Nephron (organoid): Measurements from ENCODE around the gene NOS1.

Source experiments
- H3K27ac Mint-ChIP-seq, 3 experiments: 2 replicates each; pipeline ENCODE4 v1.8.0; 2020; ENCODE audit warnings: mixed read lengths in 3 of 3, mild to moderate bottlenecking in 2 of 3, moderate library complexity in 1 of 3
- H3K27me3 Mint-ChIP-seq: 2 replicates; pipeline ENCODE4 v1.8.0; 2021; ENCODE audit warnings: low read depth, mild to moderate bottlenecking, moderate library complexity, mixed read lengths
- H3K36me3 Mint-ChIP-seq: 2 replicates; pipeline ENCODE4 v1.8.0; 2020; ENCODE audit warnings: low read depth, mixed read lengths
- H3K4me1 Mint-ChIP-seq: 2 replicates; pipeline ENCODE4 v1.8.0; 2020; ENCODE audit warnings: mixed read lengths
- H3K4me3 Mint-ChIP-seq, 3 experiments: 2 replicates each; pipeline ENCODE4 v1.8.0; 2020; ENCODE audit warnings: mild to moderate bottlenecking in 3 of 3, mixed read lengths in 3 of 3, moderate library complexity in 2 of 3
- H3K9me3 Mint-ChIP-seq: 2 replicates; pipeline ENCODE4 v1.8.0; 2020; ENCODE audit warnings: mixed read lengths
- CTCF ChIP-seq, 3 experiments: fragments of 200-600 bp; sonication (generic); IDR thresholded peaks; one replicate each; pipeline ENCODE4 v1.5.0; 2021; ENCODE audit warnings: antibody characterized with exemption in 3 of 3; ENCODE audit not compliant: unreplicated experiment in 3 of 3

Gene NOS1

GRCh38 chr12:117294189-117294603 is 67.2 kb downstream of the NOS1 start:
- no peak for TF ChIP-seq CTCF (IDR thresholded peaks at IDR 0.05; ENCODE audit: unreplicated experiment in 3 of 3)
- H3K27me3 Mint-ChIP-seq = peaks cover 70% of the 10 kb centered on the region
- H3K4me3 Mint-ChIP-seq = no peak overlapping the region
- peaks cover 8% of the 10 kb centered on the region for H3K4me1 Mint-ChIP-seq
- no peaks in the 10 kb centered on the region for H3K36me3 Mint-ChIP-seq
- H3K27ac Mint-ChIP-seq = no peak overlapping the region
- peaks cover 5% of the 10 kb centered on the region for H3K9me3 Mint-ChIP-seq

- peaks cover 8% of the 10 kb centered on the region for H3K4me1 Mint-ChIP-seq
- peaks cover 73% of the 10 kb centered on the region for H3K27me3 Mint-ChIP-seq
- no peak overlapping the region for H3K27ac Mint-ChIP-seq
- no peaks in the 10 kb centered on the region for H3K36me3 Mint-ChIP-seq
- TF ChIP-seq CTCF (IDR thresholded peaks at IDR 0.05; ENCODE audit: unreplicated experiment in 3 of 3) = no peak
- H3K4me3 Mint-ChIP-seq = no peak overlapping the region
- H3K9me3 Mint-ChIP-seq = peaks cover 8% of the 10 kb centered on the region
These were observed 67.9 kb downstream of the NOS1 start for GRCh38 chr12:117293510-117293909.

- H3K4me3 Mint-ChIP-seq = no peak overlapping the region
- no peaks in the 10 kb centered on the region for H3K36me3 Mint-ChIP-seq
- H3K27me3 Mint-ChIP-seq = peaks cover 73% of the 10 kb centered on the region
- H3K27ac Mint-ChIP-seq = no peak overlapping the region
- H3K9me3 Mint-ChIP-seq = peaks cover 8% of the 10 kb centered on the region
- no peak for TF ChIP-seq CTCF (IDR thresholded peaks at IDR 0.05; ENCODE audit: unreplicated experiment in 3 of 3)
- H3K4me1 Mint-ChIP-seq = peaks cover 8% of the 10 kb centered on the region
These were observed 68.7 kb downstream of the NOS1 start for GRCh38 chr12:117292688-117293087.

GRCh38 chr12:117284140-117284539 is 77.3 kb downstream of the NOS1 start:
- Mint-ChIP-seq H3K27me3 (peaks cover 49% of the 10 kb centered on the region), H3K36me3 (no peaks in the 10 kb centered on the region), H3K4me3 (no peak overlapping the region), H3K4me1 (peaks cover 4% of the 10 kb centered on the region), H3K9me3 (peaks cover 5% of the 10 kb centered on the region), H3K27ac (no peak overlapping the region)
- no peak for TF ChIP-seq CTCF (IDR thresholded peaks at IDR 0.05; ENCODE audit: unreplicated experiment in 3 of 3)

GRCh38 chr12:117282490-117282889 is 78.9 kb downstream of the NOS1 start:
- Mint-ChIP-seq H3K9me3 (peaks cover 2% of the 10 kb centered on the region), H3K4me3 (no peak overlapping the region), H3K27ac (no peak overlapping the region), H3K27me3 (peaks cover 44% of the 10 kb centered on the region), H3K36me3 (no peaks in the 10 kb centered on the region), H3K4me1 (peaks cover 4% of the 10 kb centered on the region)
- TF ChIP-seq CTCF (IDR thresholded peaks at IDR 0.05; ENCODE audit: unreplicated experiment in 3 of 3) = no peak

GRCh38 chr12:117280019-117280680 is 81.3 kb downstream of the NOS1 start:
- H3K36me3 Mint-ChIP-seq = no peaks in the 10 kb centered on the region
- H3K27me3 Mint-ChIP-seq = peaks cover 41% of the 10 kb centered on the region
- TF ChIP-seq CTCF (IDR thresholded peaks at IDR 0.05; ENCODE audit: unreplicated experiment in 3 of 3) = no peak
- no peak overlapping the region for H3K27ac Mint-ChIP-seq
- peaks cover 2% of the 10 kb centered on the region for H3K9me3 Mint-ChIP-seq
- no peak overlapping the region for H3K4me3 Mint-ChIP-seq
- H3K4me1 Mint-ChIP-seq = peaks cover 4% of the 10 kb centered on the region
